ENCODE results near the gene TRMT1. TPM values are rescaled to one million over a fixed set of nuclear protein-coding genes. Genes with fewer than 3 reads are reported as not detected.
A peak's percentile ranks its signal among the peaks of the same experiment; 100 is the strongest.

TRMT1 gene
- total RNA-seq, 6 experiments from 2014 or later = 36.3 to 49.9 (median 39.6) TPM

DNA sequence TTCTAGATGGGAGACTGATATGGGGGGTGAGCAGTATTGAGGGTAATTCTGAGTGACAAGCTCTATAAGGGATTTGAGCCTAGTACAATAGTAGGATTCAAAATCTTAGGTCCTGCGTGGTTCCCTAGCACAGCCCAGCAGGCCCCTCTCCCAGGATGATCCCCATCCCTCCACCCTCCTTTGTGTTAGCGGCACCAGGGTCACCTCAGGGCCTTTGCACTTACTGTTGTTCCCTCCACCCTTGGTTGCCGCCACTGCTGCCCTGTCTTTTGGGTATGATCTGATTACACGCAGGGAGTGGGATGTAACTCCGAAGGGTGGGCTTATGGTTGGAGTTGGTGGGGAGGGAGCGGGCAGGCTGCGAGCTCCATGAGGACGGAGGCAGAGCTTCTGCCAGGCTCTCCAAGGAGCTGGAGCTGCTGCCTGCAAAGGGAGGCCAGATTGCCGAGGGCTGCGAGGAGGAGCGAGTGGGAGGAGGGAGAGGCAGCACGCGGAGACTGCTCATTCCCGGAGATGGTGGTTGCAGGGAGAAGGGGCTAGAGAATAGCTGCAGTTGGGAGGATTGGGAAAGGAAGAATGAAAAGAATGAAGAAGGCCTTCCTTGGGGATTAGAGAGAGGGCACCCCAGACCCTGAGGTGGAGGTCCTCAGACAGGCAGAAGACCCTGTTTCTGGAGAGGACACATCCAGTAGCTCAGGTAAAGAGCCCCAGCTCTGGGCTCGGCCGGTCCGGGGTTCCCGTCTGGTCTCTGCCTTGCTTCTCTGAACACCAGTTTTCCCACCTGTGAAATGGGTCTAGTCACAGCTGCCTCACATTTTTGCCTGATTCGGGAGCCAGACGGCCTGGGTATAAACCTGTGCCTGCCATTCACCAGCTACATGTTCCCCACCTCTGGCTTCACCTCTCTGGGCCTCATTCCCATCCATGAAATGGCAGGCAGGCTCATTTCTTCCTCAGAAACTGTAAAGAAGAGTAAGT lies 6.7 kb upstream of the TRMT1 start:
- no peaks in the 10 kb centered on the region; the same call in 1 of the 2 replicates for H3K36me3 Mint-ChIP-seq (ENCODE audit: low read depth)
- TF ChIP-seq, protein P1, sequence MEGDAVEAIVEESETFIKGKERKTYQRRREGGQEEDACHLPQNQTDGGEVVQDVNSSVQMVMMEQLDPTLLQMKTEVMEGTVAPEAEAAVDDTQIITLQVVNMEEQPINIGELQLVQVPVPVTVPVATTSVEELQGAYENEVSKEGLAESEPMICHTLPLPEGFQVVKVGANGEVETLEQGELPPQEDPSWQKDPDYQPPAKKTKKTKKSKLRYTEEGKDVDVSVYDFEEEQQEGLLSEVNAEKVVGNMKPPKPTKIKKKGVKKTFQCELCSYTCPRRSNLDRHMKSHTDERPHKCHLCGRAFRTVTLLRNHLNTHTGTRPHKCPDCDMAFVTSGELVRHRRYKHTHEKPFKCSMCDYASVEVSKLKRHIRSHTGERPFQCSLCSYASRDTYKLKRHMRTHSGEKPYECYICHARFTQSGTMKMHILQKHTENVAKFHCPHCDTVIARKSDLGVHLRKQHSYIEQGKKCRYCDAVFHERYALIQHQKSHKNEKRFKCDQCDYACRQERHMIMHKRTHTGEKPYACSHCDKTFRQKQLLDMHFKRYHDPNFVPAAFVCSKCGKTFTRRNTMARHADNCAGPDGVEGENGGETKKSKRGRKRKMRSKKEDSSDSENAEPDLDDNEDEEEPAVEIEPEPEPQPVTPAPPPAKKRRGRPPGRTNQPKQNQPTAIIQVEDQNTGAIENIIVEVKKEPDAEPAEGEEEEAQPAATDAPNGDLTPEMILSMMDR (IDR thresholded peaks at IDR 0.05) = no peak
- H3K4me3 Mint-ChIP-seq = no peak overlapping the region
- no peaks in the 10 kb centered on the region for H3K27me3 Mint-ChIP-seq (ENCODE audit: insufficient read depth)
- H3K9me3 Mint-ChIP-seq = no peaks in the 10 kb centered on the region
- DNase-seq = no peak
- H3K4me1 Mint-ChIP-seq (ENCODE audit: low read depth) = peaks cover 46% of the 10 kb centered on the region
- H3K27ac Mint-ChIP-seq = peak overlapping the region; percentile 74; the same call in 1 of the 2 replicates

DNA sequence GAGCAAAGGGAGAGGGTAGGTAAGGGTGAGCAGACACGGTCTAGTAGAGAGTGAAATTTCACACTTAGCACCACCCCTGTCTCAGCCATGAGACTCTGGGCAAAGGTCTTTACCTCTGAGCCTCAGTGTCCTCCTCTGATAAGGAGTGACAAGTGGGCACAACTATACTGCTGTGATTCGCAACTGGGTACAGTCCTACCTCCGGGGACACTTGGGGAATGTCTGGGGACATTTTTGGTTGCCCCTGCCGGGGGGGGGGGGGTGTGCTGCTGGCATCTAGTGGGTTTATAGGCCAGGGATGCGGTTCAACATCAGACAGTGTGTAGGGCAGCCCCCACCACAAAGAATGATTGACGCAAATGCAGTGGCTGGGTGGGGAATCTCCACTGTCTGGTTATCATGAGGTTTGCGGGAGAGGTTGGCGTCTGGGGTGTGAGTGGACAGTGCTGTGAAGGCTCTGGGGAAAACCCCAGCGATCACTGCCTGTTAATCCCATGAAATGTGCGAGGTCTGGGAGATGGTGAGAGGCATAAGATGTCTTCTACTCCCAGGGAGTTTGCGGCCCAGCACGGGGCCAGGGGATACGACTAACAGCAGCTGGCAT lies 5.8 kb upstream of the TRMT1 start:
- DNase-seq = no peak
- TF ChIP-seq, protein P1 (IDR thresholded peaks at IDR 0.05) = no peak
- Mint-ChIP-seq H3K9me3 (no peaks in the 10 kb centered on the region), H3K27me3 (ENCODE audit: insufficient read depth) (no peaks in the 10 kb centered on the region; the same call in 1 of the 2 replicates), H3K4me1 (ENCODE audit: low read depth) (peaks cover 38% of the 10 kb centered on the region), H3K36me3 (ENCODE audit: low read depth) (no peaks in the 10 kb centered on the region; the same call in 1 of the 2 replicates), H3K4me3 (no peak overlapping the region), H3K27ac (peak overlapping the region; percentile 91)

DNA sequence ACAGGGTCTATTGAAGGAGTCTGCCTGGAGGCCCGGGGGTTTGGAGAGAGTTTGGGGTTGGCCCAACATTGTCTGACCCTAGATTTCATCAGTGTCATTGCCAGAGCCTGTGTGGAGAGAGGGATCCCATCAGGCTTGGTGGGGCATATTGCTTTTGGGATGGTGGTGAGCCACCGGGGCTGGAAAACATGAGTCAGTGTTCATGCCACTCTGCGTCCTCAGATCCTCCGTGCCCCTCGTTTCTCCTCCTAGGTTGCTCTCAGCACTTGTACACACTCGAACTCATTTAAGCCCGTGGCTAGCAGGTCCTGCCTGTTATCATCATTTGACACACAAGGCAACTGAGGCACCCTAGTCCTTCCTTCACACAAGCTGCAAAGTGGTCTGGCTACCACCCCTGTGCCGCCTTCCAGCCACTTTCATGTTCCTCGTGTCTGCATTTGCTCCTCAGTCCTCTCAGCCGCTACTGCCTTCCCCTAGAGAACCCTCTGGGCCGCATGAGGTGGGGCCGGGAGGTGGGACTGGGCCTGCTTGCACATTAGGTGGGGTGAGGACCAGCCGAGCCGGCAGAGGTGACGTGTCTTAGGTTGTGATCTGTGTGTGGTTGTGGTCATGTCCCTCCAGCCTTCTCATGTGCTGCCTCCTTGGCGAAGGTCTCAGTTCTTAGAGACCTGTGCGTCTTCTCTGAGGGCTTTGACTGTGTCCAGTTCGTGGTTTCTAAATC lies 5.2 kb upstream of the TRMT1 start:
- H3K27ac Mint-ChIP-seq = peak overlapping the region; percentile 91
- no peaks in the 10 kb centered on the region for H3K9me3 Mint-ChIP-seq
- TF ChIP-seq, protein P1 (IDR thresholded peaks at IDR 0.05) = no peak
- no peak overlapping the region; the same call in 1 of the 2 replicates for H3K4me3 Mint-ChIP-seq
- peaks cover 45% of the 10 kb centered on the region for H3K4me1 Mint-ChIP-seq (ENCODE audit: low read depth)
- no peak for DNase-seq
- H3K36me3 Mint-ChIP-seq (ENCODE audit: low read depth) = no peaks in the 10 kb centered on the region; the same call in 1 of the 2 replicates
- no peaks in the 10 kb centered on the region; the same call in 1 of the 2 replicates for H3K27me3 Mint-ChIP-seq (ENCODE audit: insufficient read depth)

DNA sequence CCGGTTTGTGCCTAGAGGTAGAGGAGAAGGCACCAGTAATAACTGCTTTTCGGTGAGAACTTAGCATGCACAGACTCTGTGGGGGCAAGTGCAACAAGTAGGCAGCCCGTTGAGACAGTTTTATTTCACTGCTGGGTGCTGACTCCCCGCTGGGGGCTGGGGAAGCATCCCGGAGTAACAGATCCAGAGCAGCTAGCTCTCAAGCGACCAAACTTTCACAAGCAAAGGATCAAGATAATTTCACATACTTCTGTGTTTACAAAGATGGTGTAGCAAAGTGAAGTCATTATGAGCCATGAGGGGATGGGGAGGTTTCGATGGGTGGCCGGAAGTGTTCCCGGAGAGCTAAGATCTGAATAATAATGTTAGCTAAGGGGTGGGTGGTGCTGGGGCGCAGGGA lies 4.3 kb upstream of the TRMT1 start:
- TF ChIP-seq, protein P1 (IDR thresholded peaks at IDR 0.05) = no peak
- no peaks in the 10 kb centered on the region for H3K9me3 Mint-ChIP-seq
- peak; percentile 82 for DNase-seq
- peaks cover 3% of the 10 kb centered on the region; the same call in 1 of the 2 replicates for H3K36me3 Mint-ChIP-seq (ENCODE audit: low read depth)
- H3K4me3 Mint-ChIP-seq = peak overlapping the region; percentile 89
- no peaks in the 10 kb centered on the region; the same call in 1 of the 2 replicates for H3K27me3 Mint-ChIP-seq (ENCODE audit: insufficient read depth)
- peak overlapping the region; percentile 91 for H3K27ac Mint-ChIP-seq
- H3K4me1 Mint-ChIP-seq (ENCODE audit: low read depth) = peaks cover 49% of the 10 kb centered on the region

DNA sequence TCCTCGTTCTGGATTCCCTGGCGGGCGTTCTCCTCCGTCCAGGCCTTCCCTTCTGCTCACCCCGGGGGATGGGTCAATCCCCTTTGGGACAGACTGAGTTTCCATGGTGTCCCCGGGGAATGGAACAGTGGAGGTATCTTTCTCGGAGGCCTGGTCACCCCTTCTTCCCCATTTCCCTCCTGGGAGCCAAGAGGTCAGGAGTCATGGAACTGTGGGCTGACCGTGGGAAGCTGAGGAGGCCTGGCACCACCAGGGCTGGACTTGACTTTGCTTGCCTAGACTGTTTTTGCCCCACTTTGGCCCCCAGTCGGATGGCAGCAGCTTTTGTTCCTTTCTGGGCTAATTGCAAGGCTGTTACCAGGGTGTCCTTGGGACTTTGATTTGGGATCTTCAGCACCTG lies 3.5 kb upstream of the TRMT1 start:
- Mint-ChIP-seq H3K9me3 (no peaks in the 10 kb centered on the region), H3K36me3 (ENCODE audit: low read depth) (peaks cover 6% of the 10 kb centered on the region; the same call in 1 of the 2 replicates), H3K4me1 (ENCODE audit: low read depth) (peaks cover 57% of the 10 kb centered on the region), H3K27ac (peak overlapping the region; percentile 91), H3K27me3 (ENCODE audit: insufficient read depth) (no peaks in the 10 kb centered on the region; the same call in 1 of the 2 replicates), H3K4me3 (peak overlapping the region; percentile 89)
- TF ChIP-seq, protein P1 (IDR thresholded peaks at IDR 0.05) = no peak
- no peak for DNase-seq

Measured in HFFc6 (cell line).